ENCODE results near the gene FGFR3. TPM values are rescaled to one million over a fixed set of nuclear protein-coding genes. Genes with fewer than 3 reads are reported as not detected.

FGFR3 gene
- total RNA-seq, 1 experiment from 2014 or later: 8.2 TPM

DNA sequence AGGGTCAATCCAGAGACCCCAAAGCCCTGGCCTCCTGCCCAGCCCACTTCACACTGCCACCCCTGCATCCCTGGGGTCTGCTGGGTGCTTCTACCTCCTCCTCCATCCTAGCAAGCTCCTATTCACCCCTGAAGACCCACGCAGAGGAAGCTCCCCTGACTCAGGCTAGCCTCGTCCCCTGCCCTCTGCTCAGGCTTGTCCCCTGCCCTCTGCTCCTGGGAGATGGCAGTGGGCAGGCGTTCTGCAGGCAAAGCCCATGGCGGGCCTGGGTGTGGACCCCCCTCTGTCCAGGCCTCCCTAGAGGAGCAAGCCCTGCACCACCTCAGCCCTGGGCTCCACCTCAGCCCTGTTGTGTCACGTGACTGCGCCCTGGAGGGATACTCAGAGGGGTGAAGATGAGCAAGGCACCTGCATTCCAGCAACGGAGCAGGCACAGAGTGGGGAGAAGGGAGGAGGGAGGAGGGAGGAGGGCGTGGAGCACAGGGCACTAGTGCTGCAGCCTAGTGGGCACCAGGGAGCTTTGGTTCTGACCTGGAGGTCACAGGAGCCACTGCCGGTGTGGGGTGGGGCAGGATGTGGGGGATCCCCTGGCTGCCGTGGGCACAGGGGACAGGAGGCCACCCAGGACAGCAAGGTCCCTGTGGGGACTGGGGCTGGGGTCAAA is 27.6 kb upstream of the FGFR3 start:
- H3K9me3 ChIP-seq (ENCODE audit: control insufficient read depth, insufficient read depth, low read depth, low read length): no peaks in the 10 kb centered on the region
- H3K27me3 ChIP-seq (ENCODE audit: control insufficient read depth, insufficient read depth, low read length): no peaks in the 10 kb centered on the region
- no peak for DNase-seq (ENCODE audit: low read depth, low spot score)
- in situ Hi-C loops (cut with HindIII; ENCODE audit: low pct_unique_long_range_greater_than_20kb, low sequenced_read_pairs) (no loop called here), intact Hi-C loops (cut with micrococcal nuclease; ENCODE audit: unreplicated experiment) (no loop called here)
- no peak overlapping the region for H3K4me3 ChIP-seq (ENCODE audit: low read depth in 2 of 2, low read length in 2 of 2)
- peaks cover 9% of the 10 kb centered on the region for H3K4me1 ChIP-seq (ENCODE audit: control insufficient read depth, insufficient read depth, low read length)
- BruUV-seq (replicated peaks): no TSS peak
- ChIA-PET CTCF (interaction anchor here (0.5 to 1.4 kb wide), 2 partner anchors 18 to 26 kb away, joined by 7 to 9 read pairs; no protein-coding TSS in a partner anchor), POLR2A (no interaction called here)
- no peaks in the 10 kb centered on the region for H3K36me3 ChIP-seq (ENCODE audit: control insufficient read depth, insufficient read depth, low read length)
- no peak overlapping the region for H3K27ac ChIP-seq (ENCODE audit: low read length)
- TF ChIP-seq, protein P1, sequence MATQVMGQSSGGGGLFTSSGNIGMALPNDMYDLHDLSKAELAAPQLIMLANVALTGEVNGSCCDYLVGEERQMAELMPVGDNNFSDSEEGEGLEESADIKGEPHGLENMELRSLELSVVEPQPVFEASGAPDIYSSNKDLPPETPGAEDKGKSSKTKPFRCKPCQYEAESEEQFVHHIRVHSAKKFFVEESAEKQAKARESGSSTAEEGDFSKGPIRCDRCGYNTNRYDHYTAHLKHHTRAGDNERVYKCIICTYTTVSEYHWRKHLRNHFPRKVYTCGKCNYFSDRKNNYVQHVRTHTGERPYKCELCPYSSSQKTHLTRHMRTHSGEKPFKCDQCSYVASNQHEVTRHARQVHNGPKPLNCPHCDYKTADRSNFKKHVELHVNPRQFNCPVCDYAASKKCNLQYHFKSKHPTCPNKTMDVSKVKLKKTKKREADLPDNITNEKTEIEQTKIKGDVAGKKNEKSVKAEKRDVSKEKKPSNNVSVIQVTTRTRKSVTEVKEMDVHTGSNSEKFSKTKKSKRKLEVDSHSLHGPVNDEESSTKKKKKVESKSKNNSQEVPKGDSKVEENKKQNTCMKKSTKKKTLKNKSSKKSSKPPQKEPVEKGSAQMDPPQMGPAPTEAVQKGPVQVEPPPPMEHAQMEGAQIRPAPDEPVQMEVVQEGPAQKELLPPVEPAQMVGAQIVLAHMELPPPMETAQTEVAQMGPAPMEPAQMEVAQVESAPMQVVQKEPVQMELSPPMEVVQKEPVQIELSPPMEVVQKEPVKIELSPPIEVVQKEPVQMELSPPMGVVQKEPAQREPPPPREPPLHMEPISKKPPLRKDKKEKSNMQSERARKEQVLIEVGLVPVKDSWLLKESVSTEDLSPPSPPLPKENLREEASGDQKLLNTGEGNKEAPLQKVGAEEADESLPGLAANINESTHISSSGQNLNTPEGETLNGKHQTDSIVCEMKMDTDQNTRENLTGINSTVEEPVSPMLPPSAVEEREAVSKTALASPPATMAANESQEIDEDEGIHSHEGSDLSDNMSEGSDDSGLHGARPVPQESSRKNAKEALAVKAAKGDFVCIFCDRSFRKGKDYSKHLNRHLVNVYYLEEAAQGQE (IDR thresholded peaks at IDR 0.05; ENCODE audit: insufficient read depth in 1 of 2, low read depth in 2 of 2, low read length in 1 of 2): no peak
- no peak for TF ChIP-seq POLR2AphosphoS5 (IDR thresholded peaks at IDR 0.05; ENCODE audit: low read depth, low read length)
- no peak for TF ChIP-seq SIN3A (IDR thresholded peaks at IDR 0.05; ENCODE audit: borderline replicate concordance, insufficient read depth, low read depth, low read length)
- TF ChIP-seq, protein P2, sequence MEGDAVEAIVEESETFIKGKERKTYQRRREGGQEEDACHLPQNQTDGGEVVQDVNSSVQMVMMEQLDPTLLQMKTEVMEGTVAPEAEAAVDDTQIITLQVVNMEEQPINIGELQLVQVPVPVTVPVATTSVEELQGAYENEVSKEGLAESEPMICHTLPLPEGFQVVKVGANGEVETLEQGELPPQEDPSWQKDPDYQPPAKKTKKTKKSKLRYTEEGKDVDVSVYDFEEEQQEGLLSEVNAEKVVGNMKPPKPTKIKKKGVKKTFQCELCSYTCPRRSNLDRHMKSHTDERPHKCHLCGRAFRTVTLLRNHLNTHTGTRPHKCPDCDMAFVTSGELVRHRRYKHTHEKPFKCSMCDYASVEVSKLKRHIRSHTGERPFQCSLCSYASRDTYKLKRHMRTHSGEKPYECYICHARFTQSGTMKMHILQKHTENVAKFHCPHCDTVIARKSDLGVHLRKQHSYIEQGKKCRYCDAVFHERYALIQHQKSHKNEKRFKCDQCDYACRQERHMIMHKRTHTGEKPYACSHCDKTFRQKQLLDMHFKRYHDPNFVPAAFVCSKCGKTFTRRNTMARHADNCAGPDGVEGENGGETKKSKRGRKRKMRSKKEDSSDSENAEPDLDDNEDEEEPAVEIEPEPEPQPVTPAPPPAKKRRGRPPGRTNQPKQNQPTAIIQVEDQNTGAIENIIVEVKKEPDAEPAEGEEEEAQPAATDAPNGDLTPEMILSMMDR (IDR thresholded peaks at IDR 0.05): no peak
- TF ChIP-seq TCF7L2 (IDR thresholded peaks at IDR 0.05; ENCODE audit: low read depth, low read length): no peak
- peak; percentile 25; the same call in 1 of the 2 replicates for ATAC-seq

DNA sequence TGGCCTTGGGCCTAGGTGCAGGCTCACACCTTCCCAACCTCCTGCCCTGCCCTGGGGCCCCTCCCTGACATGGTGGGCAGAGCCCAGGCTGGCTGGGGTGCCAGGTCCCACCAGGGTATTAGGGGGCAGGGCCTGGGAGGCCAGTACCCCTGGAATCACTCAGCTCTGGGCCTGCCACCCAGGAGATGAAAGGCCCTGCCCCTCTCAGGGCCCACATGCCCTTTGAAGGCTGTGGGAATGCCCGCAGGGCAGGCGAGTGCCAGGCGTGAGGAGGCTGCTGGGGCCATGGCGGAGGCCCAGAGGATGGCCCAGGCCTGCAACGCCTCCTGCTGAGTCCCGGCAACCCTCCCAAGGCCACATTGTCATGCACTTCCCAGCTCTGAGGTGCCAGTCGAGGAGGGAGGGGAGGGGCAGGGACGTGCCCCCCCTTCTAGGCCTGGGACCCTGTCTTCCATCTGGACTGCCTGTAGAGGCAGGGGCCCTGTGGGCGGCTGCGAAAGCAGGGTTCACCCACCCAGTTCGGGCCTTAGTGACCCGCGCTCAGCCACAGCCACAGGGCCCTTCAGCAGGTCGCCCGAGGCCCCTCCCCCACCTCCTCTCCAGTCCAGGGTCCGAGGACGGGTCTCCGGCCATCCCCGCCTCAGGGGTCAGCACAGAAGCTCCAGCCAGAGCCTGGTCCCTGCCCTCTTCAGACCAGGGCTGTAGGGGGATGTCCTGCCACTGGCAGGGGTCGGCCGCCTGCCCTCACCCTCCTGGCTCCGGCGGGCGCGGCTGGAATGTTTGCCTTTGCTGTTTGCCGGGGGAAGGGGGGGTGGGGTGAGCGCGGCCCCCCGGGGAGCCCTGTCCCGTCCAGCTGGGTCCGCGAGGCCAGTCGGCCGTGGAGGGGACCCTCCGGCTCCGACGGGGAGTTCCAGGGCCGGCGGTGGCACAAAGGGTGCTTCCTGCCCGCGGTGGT is 26.7 kb upstream of the FGFR3 start:
- TF ChIP-seq, protein P2 (IDR thresholded peaks at IDR 0.05): no peak
- TF ChIP-seq SIN3A (IDR thresholded peaks at IDR 0.05; ENCODE audit: borderline replicate concordance, insufficient read depth, low read depth, low read length) (no peak), TCF7L2 (IDR thresholded peaks at IDR 0.05; ENCODE audit: low read depth, low read length) (0 out of 2 replicates have a peak, but pooled peaks have one; percentile 57)
- DNase-seq (ENCODE audit: low read depth, low spot score) (no peak), ATAC-seq (peak; percentile 51)
- peaks cover 9% of the 10 kb centered on the region; the same call in 1 of the 2 replicates for H3K4me1 ChIP-seq (ENCODE audit: control insufficient read depth, insufficient read depth, low read length)
- peak overlapping the region in 1 of 2 experiments; percentile 13; a peak in 1 of 4 replicates for H3K4me3 ChIP-seq (ENCODE audit: low read depth in 2 of 2, low read length in 2 of 2)
- BruUV-seq (replicated peaks): no TSS peak
- in situ Hi-C loops (cut with HindIII; ENCODE audit: low pct_unique_long_range_greater_than_20kb, low sequenced_read_pairs): no loop called here
- H3K9me3 ChIP-seq (ENCODE audit: control insufficient read depth, insufficient read depth, low read depth, low read length): no peaks in the 10 kb centered on the region
- no peaks in the 10 kb centered on the region for H3K27me3 ChIP-seq (ENCODE audit: control insufficient read depth, insufficient read depth, low read length)
- ChIA-PET CTCF (no interaction called here), POLR2A (no interaction called here)
- H3K27ac ChIP-seq (ENCODE audit: low read length): no peak overlapping the region
- intact Hi-C loops (cut with micrococcal nuclease; ENCODE audit: unreplicated experiment): no loop called here
- no peaks in the 10 kb centered on the region for H3K36me3 ChIP-seq (ENCODE audit: control insufficient read depth, insufficient read depth, low read length)
